Fibroblast of mammary gland (primary cell): ENCODE results near the gene R3HDM2.

Source experiments
- DNase-seq: peaks from one replicate; pipeline ENCODE4 v3.0.0-alpha.2; 2010; ENCODE audit warnings: low read depth
- H3K4me3 ChIP-seq: 2 replicates; pipeline ENCODE4 v1.5.1; 2011; ENCODE audit warnings: low read depth, mild to moderate bottlenecking, low read length, moderate library complexity; ENCODE audit not compliant: control insufficient read depth
- TF ChIP-seq, protein P1 (sequence below): conservative IDR thresholded peaks from 2 replicates; pipeline ENCODE4 v1.5.1; 2011; ENCODE audit warnings: low read depth, low read length, inconsistent platforms; ENCODE audit not compliant: control insufficient read depth, insufficient read depth

The R3HDM2 gene

GRCh38 chr12:57216014-57216911, 214.6 kb downstream of the R3HDM2 start, which contains the start of gene NXPH4:
Gene NXPH4, plus strand, starts transcription at chr12:57216794. Its CDS starts 176 bp downstream, at chr12:57216970.
- TF ChIP-seq, protein P1, sequence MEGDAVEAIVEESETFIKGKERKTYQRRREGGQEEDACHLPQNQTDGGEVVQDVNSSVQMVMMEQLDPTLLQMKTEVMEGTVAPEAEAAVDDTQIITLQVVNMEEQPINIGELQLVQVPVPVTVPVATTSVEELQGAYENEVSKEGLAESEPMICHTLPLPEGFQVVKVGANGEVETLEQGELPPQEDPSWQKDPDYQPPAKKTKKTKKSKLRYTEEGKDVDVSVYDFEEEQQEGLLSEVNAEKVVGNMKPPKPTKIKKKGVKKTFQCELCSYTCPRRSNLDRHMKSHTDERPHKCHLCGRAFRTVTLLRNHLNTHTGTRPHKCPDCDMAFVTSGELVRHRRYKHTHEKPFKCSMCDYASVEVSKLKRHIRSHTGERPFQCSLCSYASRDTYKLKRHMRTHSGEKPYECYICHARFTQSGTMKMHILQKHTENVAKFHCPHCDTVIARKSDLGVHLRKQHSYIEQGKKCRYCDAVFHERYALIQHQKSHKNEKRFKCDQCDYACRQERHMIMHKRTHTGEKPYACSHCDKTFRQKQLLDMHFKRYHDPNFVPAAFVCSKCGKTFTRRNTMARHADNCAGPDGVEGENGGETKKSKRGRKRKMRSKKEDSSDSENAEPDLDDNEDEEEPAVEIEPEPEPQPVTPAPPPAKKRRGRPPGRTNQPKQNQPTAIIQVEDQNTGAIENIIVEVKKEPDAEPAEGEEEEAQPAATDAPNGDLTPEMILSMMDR: no peak
- no peak for DNase-seq
- peak within 1 kb of the TSS; percentile 41 for H3K4me3 ChIP-seq

DNA sequence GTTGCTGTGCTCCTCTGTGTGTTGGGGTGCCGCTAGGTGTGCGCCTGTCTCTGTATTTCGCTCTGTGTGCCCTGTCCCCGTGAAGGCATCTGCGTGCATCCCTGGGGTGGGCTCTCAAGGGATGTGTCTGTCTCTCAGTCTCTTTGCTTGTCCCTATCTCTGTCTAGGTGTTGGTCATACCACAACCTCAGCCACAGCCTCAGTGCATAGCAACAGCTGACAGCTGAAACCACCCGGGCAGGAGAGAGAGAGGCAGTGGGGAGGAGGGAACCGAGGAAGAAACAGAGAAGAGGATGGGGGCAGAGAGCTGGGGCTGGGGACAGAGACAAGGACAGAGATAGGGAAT, 215.2 kb downstream of the R3HDM2 start:
- TF ChIP-seq, protein P1: no peak
- no peak overlapping the region for H3K4me3 ChIP-seq
- DNase-seq: no peak

DNA sequence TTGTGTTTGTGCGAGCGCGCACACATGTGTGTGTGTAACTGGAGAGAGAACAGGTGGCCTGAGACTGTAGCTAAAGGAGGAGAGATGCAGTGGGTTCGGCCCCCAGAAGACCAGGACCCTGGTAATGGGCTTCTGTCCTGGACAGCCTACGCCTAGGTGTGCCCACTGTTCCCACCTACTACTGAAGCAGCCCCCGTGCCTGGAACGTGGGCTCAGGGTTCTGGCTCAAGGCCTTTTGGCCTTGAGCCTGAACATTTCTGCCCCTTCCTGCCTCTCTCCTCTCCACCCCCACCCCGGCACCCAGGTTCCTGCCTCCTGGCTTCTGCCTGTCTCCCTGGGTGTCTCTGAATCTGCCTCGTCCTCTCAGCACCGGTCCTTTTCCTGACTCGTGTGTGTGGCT, 215.8 kb downstream of the R3HDM2 start:
- TF ChIP-seq, protein P1: no peak

GRCh38 chr12:57214398-57214781, 216.5 kb downstream of the R3HDM2 start:
- DNase-seq: peak; percentile 58
- TF ChIP-seq, protein P1: peak; percentile 61
- H3K4me3 ChIP-seq: no peak overlapping the region

More for the DNA sequence above, 215.8 kb downstream of the R3HDM2 start:
- H3K4me3 ChIP-seq: no peak overlapping the region
- DNase-seq: no peak

DNA sequence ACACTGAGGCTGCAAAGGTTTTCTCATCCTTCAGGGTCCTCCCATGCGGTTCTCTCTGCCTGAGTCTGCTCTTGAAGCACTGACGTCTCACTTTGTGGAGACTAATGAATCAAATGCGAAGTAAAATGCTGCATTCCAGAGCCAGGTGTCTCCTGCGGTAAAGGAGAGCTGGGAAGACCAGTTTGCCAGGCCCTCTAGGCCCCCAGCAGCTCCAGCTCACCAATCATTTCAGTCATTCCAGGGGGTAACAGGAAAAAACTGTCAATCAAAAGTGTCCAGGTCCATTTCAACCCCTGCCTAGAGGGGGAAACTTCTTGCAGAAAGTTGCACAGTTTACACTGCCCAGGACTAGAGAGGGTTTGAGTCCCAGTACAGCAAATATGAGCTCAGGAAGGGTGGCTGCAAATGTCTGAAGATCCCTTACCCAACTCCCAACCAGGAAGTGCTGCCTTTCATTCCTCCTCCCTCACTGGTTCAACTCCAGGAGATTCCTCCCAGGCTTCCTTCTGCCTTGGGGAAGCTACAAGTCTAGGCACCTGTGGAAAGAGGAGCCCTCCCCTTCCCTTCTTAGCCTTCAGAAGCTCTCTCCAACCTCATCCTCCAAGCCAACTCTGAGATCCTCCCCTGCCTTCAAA, 217.0 kb downstream of the R3HDM2 start:
- no peak for DNase-seq
- H3K4me3 ChIP-seq: no peak overlapping the region
- TF ChIP-seq, protein P1: no peak

- TF ChIP-seq, protein P1: peak; percentile 86
- H3K4me3 ChIP-seq: no peak overlapping the region
- DNase-seq: peak; percentile 83
Measured at GRCh38 chr12:57213058-57213715, 217.7 kb downstream of the R3HDM2 start.
